Measurements from ENCODE around the gene SCAF4.

DNA sequence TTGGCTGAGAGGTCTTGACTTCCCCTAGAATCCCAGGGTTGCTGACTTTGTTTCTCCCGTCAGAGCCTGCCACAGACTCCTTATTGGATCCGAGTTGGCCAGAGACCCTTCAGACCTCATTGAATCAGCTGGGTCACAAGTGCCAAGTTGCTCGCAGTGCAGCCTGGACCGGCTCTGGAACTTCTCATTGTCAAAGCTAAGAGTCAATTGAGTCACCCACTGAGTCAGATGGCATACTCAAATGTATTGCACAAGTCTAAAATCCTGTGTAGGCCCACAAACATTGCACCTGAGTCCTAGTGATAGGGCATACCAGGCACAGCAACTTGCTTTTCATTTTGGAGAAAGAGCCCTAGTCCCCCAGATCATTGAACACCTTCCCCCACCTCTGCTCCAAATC, 20.4 kb upstream of the SCAF4 start:
- TF ChIP-seq, protein P1, sequence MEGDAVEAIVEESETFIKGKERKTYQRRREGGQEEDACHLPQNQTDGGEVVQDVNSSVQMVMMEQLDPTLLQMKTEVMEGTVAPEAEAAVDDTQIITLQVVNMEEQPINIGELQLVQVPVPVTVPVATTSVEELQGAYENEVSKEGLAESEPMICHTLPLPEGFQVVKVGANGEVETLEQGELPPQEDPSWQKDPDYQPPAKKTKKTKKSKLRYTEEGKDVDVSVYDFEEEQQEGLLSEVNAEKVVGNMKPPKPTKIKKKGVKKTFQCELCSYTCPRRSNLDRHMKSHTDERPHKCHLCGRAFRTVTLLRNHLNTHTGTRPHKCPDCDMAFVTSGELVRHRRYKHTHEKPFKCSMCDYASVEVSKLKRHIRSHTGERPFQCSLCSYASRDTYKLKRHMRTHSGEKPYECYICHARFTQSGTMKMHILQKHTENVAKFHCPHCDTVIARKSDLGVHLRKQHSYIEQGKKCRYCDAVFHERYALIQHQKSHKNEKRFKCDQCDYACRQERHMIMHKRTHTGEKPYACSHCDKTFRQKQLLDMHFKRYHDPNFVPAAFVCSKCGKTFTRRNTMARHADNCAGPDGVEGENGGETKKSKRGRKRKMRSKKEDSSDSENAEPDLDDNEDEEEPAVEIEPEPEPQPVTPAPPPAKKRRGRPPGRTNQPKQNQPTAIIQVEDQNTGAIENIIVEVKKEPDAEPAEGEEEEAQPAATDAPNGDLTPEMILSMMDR (IDR thresholded peaks at IDR 0.05; ENCODE audit: low read length): no peak
- no peak for TF ChIP-seq EZH2 (IDR thresholded peaks at IDR 0.05; ENCODE audit: borderline replicate concordance, low read length)
